HG03139 (cell line): Measurements from ENCODE around the gene DNAH11.

Experiments used
- ATAC-seq: cut with Tn5 transposase; IDR thresholded peaks from one replicate; pipeline ENCODE4 v1.9.1; 2021; ENCODE audit not compliant: unreplicated experiment

Gene DNAH11

DNA sequence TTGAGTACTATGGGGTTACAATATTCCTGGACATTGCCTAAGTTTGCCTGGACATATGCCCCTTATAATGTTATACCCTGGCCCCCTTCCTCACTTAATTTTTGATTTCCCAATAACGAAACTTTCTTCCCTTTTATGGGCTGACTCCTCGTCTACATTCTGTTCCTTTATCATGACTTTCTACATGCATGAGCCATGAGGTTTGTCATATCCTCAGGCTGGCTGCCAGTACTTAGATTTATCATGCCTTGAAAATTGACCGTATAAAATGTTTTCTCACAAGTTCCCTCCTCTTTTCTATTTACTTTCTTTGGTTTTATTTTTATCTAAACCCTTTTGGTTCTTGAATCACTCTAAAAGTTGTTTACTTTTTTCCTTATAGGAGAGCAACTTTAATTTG, 4.7 kb downstream of the DNAH11 start:
- no peak for ATAC-seq

DNA sequence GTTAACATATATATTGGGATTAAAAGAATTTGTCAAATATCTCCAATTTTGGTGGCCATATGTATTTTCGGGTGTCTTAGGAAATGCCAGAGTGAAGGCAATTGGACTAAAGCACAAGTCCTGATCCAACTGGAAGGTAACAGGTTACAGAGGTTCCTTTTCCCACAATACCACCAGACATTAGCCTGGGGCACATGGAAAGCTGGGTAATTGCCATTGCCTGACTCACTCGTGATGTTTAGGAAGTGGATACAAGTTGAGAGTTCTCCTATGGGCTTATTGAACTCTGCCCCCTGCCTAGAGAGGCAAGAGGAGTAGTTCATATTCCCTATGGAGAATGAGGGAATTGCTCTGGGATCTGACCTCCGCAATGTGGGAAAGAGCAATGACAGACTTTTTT, 5.7 kb downstream of the DNAH11 start:
- ATAC-seq, result no peak

DNA sequence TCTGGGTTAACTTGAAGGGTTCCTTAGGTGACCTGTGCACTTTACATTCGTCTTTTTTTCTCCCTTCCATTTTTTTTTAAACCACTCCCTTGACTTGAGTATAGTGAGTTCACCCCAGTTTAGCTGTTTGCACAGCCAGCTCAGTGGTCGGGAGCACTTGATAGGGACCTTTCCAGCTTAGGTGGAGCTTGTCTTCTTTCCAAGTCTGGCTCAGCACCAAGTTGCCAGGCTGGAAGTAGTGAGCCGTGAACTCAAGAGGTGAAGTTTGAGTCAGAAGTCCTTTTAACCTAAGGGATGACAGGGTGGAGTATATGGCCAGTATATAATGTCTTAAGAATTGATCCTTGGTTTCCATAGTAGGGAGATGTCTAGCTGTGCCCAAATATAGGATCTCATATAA, 7.2 kb downstream of the DNAH11 start:
- no peak for ATAC-seq

DNA sequence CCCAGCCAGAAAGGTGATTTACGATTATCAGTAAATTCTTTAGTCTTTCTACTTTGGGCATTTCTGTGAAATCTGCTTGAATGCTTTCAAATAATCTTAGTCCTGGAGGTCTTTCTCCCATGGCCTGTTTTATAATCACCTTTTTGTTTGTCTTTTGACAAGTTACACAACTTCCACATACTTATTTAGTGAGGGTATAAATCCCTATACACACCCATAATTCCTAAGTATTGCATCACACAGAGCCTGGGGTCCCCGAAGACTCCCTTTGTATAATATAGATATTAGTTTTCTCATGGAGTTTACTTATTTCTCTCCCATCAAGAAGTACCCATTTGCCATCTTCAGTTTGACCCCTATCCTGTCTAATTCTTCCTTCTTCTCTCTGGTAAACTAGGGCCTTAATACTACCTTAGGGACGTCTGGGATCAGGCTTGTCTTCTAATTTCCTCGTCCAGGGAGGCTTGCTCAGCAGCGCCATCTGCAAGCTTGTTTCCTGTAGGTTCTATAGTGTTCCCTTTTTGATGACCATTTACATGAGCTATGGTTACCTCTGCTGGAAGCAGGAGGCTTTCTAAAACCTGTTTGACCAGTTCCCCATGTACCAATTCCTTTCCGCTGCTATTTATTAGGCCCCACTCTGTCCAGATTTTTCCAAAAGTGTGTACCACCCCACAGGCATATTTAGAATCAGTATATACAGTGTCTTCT, 8.1 kb downstream of the DNAH11 start:
- ATAC-seq, result no peak

DNA sequence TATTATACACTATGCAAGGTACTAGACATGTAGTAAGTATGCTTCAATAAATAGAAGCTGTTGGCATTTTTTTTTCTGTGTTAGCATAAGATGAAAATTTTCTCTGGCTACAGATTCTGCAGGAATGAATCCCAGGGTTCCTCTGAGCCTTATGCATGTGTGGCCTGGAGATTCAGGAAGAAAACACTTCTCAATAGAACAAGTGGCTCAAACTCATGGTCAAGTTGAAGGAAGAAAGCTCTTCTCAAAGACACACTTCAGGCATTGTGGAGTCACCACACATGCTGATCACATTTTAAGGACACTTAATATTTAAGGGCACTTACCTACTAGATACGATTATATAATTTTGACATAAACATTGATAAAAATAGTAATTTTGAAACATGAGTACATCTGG, 19.5 kb downstream of the DNAH11 start:
- no peak for ATAC-seq

DNA sequence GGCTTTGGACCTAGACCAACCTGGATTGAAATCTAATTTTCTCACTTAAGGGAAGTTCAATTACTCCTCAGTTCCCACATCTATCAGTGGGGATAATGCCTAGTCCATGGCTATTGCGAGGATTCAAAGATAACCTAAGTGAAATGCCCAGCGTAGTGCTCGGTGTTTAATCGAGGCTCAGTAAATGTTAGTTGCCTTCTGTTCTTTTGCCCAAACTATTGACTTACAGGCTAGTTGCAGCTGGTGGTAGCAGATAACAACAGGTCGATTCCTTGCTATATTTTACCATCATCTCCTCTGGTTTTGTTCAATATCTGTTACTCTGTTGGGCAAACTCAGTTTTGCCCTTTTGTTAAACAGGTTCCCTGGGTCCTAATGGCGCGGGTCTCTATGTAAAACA, 22.8 kb downstream of the DNAH11 start:
- ATAC-seq, result no peak

DNA sequence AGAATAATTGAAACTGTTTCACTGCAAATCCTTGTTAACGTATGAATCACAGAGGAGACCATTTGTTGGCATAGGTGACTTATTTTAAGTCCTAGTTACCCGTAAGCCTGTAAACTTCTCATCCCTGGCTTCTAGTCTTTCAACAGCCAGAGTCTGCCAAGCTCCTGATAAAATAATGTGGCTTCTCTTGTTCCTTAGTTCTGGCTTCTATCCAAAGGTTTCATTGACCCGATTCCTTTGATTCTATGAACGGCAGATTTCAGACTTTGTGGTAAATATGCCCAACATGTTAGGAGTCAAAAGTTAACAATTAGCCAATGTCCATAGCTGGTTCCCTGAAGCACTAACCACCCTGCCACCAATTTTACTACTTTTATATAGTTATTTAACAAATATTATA, 23.3 kb downstream of the DNAH11 start:
- no peak for ATAC-seq

DNA sequence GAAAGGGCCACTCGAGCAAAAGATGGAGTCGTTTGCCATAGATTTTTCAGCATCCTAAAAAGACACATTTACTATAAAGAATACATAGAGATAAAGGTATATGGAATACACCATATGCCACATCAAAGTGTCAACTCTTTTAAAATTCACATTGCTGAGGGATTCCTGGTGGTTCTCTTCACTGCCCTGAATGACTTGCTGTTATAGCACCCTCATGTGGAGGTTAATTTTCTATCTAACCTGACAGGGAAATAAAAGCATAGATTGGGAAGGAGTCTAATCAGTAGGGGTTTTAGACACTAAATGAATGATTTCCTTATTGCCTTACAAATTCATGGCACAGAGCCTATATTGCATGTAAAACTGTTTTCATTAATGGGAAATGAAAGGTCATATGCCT, 25.9 kb downstream of the DNAH11 start:
- ATAC-seq, result no peak

DNA sequence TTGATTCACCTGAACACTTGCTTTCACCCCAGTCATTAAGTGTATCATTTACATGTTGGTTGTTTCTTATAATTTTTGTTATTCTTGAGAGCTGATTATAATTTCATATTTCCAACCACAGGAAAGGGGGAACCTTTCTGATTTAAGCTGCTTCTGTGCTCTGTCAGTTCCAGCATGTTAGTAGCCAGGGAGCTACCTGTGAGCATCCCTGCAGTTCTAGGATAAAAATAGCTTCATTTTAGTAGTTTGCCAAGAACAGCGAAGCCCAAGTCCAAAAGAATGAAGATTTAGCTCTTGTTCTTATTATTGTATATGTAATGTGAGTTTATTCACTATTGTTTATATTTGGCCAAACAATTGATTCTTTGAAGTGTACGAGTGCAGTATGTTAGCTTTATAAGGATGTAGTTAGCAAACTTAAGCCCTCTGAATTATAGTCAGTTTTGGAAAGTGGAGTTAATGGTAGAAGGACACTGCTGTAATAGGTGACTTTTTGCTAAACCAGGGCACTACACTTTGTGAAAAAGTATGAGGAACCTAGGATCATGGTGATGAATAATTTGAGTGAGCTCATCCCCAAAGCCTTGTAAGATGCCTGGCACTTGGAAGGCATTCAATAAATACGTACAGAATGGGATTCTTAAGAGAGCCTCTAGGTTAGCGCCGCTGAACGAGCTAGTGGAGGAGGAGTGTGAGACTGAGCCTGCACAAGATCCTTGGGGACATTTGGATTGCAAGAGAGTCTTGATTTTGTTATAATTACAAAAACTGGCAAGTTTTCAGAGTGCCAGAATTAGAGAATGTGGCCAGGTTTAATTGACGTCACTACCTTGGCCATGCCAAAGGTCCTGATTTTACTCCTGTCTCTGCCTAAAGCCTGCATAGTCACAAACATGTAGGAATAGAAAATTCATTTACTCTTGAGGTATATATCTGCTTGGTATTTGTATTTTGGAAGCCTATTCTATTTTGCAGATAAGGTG, 29.8 kb downstream of the DNAH11 start:
- ATAC-seq, result no peak

DNA sequence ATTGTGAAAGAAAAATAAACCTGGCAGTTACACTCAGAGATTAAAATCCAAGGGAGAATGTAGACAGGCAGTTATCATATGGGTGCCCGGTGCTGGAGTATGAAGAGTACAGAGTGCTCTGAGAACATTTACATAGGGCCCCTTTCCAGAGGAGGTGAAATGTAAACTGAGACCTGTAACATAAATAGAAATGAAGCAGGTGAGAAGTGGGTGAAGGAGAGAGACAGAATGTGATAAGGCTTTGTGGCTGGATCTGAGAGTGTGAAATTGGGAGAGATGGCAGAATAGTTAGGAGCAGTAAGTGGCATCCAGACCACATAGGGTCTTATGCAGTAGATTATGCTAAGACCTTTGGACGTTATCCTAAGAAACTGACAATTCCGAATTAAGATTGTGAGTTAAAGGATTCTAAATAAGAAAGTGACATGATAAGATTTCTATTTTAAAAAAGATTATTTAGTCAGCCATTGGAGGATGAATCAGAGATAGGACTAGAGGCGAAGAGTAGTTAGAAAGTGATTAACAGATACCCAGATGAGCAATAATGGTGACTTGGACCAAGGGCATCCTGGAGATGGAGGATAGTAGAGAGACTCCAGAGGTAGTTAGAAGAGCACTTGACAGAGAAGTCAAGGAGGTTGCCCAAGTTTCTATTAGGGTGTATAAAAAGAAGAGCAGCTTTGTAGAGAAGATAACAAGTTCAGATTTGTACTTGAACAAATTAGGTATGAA, 36.7 kb downstream of the DNAH11 start:
- ATAC-seq, result no peak

DNA sequence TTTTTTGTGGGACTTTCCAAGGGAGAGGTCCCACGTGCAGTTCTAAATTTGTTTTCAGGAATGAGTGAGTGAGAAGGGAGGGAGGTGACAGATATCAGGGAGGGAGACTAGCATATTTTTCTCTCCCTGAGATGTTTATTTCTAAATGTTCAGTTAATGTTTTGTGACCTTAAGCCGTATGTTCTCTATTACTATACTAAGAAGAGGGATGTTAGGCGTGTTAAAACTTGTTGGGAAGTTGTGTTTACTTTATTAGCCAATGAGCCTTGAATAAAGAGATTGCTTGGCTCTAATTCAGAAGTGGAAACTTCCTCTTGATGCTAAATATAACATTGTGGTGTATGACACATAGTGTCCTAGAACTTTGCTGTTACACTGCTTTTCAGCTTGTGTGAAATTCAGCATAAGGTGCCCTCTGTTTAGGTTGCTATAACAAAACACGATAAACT, 37.3 kb downstream of the DNAH11 start:
- ATAC-seq, result no peak

DNA sequence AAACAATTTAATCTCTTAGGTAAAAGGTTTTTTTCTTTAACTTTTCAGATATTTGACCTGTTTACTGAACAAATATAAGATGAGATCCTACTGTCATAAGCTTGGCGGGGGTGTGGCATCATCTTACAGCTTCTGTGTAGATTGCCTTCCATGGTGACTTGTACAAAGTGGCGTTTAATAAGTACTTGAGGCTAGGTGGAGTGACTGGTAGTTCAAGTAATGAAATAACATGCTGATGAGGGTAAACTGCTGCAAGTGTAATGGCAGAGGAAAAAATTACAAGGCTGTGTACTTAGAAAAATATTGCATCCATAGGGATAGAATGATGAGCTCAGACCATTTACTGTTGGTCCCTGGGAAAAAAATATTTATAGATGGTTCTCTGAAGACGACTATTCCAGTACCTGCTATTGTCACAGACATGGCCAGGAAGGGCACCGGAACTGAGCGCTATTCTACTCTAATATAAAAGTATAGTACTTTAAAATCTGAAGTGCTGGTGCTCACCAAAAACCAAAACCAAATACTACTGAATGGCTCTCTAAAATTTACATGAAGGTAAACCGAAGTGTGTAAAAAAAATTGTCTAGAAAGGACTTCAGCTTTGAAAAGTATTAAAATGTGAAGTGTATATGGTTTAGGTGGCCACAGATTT, 42.4 kb downstream of the DNAH11 start:
- no peak for ATAC-seq

DNA sequence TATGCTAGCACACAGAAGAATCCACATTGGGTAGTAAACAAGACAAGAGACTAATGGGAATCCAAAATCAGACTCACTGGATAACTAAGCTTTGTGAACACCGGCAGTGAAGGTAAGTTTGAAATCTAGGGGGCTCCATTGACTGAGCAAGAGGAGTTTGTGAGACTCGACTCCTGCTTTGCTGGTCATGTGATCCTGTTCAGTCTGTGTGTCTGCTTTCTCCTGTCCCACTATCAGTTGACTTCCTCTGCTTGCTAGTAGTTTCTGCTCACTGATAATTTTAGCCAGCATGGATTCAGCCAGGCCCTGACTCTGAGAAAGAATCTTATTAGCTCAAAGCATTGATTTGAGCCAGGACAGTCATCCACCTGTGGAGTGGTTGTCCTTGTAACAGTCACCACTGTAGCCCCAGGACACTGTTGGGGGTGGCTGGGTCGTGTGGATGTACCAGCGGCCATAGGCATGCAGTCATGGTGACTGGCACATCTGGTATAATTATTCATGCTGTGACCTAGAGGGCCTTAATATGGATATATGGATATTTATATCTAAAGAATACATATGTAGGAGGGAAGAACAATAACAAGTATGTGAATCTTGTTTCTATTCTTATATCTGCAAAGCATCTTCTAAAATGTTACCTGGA, 44.4 kb downstream of the DNAH11 start:
- ATAC-seq, result no peak

DNA sequence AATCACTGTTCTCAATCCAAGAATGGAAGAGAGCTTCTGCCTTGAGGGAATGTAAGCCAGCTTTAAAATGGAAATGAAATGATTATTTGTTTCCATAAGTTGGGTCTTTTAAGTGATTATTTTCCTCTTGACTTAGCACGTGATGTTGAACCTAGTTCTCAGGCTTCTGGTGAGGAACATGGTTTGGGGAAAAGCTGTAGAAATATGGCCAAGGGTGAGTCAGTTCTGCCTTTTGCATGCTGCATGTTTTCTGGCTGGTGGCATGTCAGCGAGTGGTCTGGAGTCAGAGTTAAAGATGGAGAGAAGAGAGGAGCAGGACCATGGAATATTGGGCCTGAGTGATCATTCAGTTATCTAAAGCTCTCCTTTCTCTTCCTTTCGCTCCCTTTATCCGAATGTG, 54.0 kb downstream of the DNAH11 start:
- no peak for ATAC-seq

DNA sequence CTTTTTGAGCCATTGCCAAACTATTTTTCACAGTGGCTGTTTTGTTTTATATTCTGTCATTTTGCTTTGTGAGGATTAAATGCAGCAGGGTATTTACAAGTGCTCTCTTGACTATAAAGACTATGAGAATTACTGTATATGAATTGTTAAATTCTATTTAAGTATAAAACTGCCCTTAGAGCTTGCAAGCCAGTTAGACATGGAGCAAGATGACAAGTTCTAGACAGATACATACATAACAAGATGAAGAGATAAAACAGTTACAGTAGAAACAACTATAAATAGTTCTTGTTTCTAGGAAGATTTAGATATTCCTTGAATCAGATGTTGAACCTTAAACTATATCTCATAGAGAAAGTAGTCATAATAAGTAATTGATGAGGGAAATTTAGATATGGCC, 60.6 kb downstream of the DNAH11 start:
- no peak for ATAC-seq

DNA sequence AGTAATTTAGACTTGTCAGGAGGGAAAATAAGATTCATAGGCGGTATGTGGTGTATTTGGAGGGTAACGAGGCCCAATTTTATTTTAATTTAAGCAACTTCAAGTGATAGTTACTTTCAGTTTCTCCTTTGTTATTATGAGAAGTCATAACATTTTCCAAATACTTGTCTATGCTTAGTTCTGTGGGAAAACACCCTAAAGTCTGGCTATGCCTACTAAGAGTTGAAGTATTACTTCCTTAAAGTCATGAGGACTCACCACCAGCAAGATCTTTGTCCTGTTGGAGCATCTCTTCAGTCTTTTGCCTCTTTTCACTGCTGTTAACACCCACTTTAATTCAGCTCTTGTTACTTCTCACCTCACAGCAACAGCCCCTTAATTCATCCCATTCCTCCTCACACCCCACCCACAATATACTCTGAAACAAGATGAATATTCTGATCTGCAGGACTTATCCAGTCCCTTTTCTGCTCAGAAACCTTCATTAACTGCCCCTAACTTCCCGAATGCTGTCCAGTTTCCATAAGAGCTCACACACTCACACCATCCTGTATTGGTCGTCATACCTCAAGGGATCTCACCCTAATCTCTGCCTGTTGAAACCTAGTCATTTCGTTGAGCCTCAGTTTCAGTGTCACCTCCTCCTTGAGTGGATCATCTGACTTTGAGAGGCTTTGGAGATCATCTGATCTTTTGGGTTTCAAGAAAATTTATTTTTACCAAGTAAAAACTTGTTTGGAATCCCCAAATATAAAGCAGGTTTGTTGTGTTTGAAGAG, 61.3 kb downstream of the DNAH11 start:
- ATAC-seq, result no peak

DNA sequence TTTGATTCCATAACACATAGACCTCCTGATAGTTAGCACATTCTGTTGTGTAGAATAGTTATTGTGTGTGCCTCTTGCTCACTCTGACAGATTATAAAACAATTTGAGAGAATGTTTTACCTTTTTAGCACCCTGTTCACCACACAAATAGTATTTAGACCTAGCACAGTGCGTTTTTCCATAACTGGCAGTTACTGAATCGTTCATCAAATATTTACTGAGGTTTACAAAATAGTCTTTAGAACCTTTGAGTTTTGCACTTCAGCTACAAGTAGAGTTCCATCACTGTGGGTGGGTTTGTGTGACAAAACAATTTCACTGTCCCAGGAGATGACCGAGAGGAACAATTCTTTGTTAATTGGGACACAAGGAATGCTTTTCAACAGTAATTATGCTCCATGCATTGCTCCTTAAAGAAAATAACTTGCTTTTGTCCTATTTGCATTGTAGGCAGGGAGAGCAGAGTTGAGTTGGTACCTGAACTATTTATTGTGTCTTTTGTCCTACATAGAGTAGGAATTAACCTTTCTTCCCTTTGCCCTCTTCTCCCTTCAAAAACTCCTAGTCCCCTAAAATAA, 62.3 kb downstream of the DNAH11 start:
- no peak for ATAC-seq

DNA sequence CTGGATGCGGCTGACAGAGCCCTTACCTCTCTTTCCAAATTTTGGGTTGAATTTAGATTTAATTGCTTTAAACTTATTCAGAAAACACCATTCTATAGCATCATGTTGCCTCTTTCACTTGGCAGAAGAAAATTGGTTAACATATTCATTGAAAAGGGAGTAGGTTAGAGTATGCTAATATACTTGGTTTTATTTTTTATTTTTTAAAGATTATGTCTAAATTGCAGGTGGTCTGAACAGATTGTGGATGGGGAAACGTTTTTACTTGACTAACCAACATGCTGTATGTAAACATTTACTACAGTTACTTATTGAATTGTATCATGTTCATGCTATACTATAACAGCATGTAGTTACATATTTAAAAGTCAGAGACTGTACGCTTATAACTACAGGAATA, 65.6 kb downstream of the DNAH11 start:
- no peak for ATAC-seq

DNA sequence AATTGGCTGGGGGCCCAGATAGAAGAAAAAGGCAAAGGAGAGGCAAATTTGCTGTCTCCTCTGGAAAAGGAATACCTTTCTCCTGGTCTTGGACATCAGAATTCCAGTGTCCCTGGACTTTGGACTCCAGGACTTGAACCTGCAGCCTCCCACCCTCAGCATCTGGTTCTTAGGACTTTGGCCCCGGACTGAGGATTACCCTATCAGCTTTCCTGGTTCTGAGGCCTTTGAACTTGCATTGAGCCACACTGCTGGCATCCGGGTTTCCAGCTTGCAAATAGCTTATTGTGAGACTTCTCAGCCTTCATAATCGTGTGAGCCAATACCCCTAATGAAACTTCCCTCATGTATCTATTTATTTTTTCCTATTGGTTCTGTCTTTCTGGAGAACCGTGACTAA, 68.3 kb downstream of the DNAH11 start:
- ATAC-seq, result no peak
